Kasumi-1 (cell line): ENCODE measurements around the gene KMT2C.
"Not testable (repeated sequence)": the region's sequence is repeated elsewhere in the genome, so short reads cannot be mapped to it uniquely, and the experiment has no call there.

Experiments used
- DNase-seq, 2 experiments: peaks; one replicate each; lab custom pipeline; 2025; lab: John Stamatoyannopoulos, UW

KMT2C gene

GRCh38 chr7:152441810-152442209 lies 6.0 kb upstream of the KMT2C start:
- not testable (repeated sequence) for DNase-seq

GRCh38 chr7:152441168-152441567 lies 5.4 kb upstream of the KMT2C start:
- not testable (repeated sequence) for DNase-seq

- not testable (repeated sequence) for DNase-seq
Measured at GRCh38 chr7:152438017-152438416, 2.2 kb upstream of the KMT2C start.

GRCh38 chr7:152436931-152437575 lies 1.2 kb upstream of the KMT2C start:
- peak; percentile 51 to 73 for DNase-seq

- DNase-seq: peak; percentile 61 to 73
Measured at GRCh38 chr7:152436111-152436930, 518 bp upstream of the KMT2C start.

- not testable (repeated sequence) for DNase-seq
Measured at GRCh38 chr7:152434511-152435383, 1.1 kb downstream of the KMT2C start.

GRCh38 chr7:152433721-152434490 lies 1.9 kb downstream of the KMT2C start:
- not testable (repeated sequence) for DNase-seq

GRCh38 chr7:152432735-152433134 lies 3.1 kb downstream of the KMT2C start:
- DNase-seq: not testable (repeated sequence)

- DNase-seq: no peak
Measured at GRCh38 chr7:152430854-152431253, 4.9 kb downstream of the KMT2C start.

- DNase-seq: not testable (repeated sequence)
Measured at GRCh38 chr7:152430118-152430517, 5.7 kb downstream of the KMT2C start.

GRCh38 chr7:152424348-152425108 lies 11.3 kb downstream of the KMT2C start:
- DNase-seq: no peak

GRCh38 chr7:152423991-152424347 lies 11.8 kb downstream of the KMT2C start:
- DNase-seq: no peak

GRCh38 chr7:152423171-152423570 lies 12.6 kb downstream of the KMT2C start:
- DNase-seq: not testable (repeated sequence)

- DNase-seq: not testable (repeated sequence)
Measured at GRCh38 chr7:152420950-152421349, 14.9 kb downstream of the KMT2C start.

GRCh38 chr7:152419473-152420429 lies 16.1 kb downstream of the KMT2C start:
- DNase-seq: no peak

GRCh38 chr7:152414779-152415178 lies 21.0 kb downstream of the KMT2C start:
- no peak for DNase-seq

- DNase-seq: no peak
Measured at GRCh38 chr7:152411389-152411788, 24.4 kb downstream of the KMT2C start.

GRCh38 chr7:152406491-152406890 lies 29.3 kb downstream of the KMT2C start:
- no peak for DNase-seq

- not testable (repeated sequence) for DNase-seq
Measured at GRCh38 chr7:152406030-152406429, 29.8 kb downstream of the KMT2C start.

GRCh38 chr7:152403726-152404125 lies 32.1 kb downstream of the KMT2C start:
- DNase-seq: no peak
